Astrocyte of the hippocampus (primary cell): ENCODE measurements around the gene C11orf68.

Experiments used
- DNase-seq: peaks from one replicate; pipeline ENCODE4 v3.0.0; 2011; ENCODE audit warnings: low read depth, low spot score

Gene C11orf68

GRCh38 chr11:65891219-65892136 lies 27.4 kb downstream of the C11orf68 start:
- peak; percentile 57 for DNase-seq

DNA sequence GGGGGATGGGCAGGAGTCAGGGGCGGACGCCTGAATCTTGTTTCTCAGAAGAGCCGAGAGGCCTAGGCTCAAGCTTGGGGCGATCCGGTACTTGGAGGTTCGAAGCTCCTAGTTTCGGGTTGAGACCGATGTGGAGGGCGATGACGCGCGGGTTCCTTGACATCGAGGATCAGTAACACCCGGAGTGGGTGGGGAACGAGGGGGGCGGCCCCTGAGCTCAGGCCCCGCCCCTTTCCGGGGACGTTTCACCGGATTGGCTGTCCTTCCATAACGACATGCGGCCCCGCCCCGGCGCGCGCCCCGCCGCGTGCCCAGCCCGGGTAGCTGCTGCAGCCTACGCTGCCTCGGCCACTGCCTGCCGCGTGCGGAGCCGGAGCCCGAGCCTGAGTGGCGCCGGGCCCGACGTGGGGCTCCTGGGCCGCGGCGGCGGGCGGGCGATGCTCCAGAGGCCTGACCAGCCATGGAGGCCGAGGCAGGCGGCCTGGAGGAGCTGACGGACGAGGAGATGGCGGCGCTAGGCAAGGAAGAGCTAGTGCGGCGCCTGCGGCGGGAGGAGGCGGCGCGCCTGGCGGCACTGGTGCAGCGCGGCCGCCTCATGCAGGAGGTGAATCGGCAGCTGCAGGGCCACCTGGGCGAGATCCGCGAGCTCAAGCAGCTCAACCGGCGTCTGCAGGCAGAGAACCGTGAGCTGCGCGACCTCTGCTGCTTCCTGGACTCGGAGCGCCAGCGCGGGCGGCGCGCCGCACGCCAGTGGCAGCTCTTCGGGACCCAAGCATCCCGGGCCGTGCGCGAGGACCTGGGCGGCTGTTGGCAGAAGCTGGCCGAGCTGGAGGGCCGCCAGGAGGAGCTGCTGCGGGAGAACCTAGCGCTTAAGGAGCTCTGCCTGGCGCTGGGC lies 28.3 kb downstream of the C11orf68 start, which contains the start of gene CCDC85B:
TSS of gene CCDC85B (plus strand) at position 350 of the 895 bp plus-strand sequence. CDS start at position 461, 111 bp downstream.
- DNase-seq = peak; percentile 99

DNA sequence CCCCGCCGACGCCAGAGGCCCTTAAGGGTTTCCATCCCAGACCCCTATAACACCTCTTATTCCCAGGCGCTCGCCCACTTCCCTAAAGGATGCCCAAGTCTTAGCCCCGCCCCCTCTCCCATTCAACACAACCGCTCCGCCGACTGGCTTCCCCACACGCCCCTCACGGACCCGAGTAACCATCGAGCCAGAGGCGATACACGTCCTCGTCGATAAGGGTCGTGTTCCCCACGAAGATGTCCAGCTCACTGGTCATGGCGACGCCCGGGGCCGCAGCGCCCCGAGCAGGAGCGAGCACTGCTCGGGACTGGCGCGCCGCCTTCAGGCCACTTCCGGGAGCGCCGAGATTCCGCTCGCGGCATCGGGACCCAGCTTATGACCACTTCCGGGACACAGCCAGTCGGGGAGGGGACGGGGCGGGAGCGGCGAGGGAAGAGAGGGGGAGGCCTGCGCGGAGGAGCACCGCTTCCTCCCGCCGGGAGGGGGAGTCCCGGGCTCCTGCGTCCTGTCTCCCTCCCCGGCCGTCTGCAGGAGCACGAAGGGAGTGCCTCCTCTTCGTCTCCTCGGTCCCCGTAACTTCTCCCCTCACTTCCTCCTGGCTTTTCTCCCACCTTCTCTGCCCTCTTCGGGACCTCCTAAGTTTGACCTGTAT lies 30.6 kb downstream of the C11orf68 start, which contains the start of gene FIBP:
TSS of gene FIBP (minus strand) at position 309 of the 652 bp plus-strand sequence. CDS start at position 256, 53 bp downstream.
- DNase-seq = peak; percentile 99

GRCh38 chr11:65887723-65888162 lies 31.1 kb downstream of the C11orf68 start:
- no peak for DNase-seq

- peak; percentile 24 for DNase-seq
These were observed 31.8 kb downstream of the C11orf68 start for GRCh38 chr11:65886826-65887722.

DNA sequence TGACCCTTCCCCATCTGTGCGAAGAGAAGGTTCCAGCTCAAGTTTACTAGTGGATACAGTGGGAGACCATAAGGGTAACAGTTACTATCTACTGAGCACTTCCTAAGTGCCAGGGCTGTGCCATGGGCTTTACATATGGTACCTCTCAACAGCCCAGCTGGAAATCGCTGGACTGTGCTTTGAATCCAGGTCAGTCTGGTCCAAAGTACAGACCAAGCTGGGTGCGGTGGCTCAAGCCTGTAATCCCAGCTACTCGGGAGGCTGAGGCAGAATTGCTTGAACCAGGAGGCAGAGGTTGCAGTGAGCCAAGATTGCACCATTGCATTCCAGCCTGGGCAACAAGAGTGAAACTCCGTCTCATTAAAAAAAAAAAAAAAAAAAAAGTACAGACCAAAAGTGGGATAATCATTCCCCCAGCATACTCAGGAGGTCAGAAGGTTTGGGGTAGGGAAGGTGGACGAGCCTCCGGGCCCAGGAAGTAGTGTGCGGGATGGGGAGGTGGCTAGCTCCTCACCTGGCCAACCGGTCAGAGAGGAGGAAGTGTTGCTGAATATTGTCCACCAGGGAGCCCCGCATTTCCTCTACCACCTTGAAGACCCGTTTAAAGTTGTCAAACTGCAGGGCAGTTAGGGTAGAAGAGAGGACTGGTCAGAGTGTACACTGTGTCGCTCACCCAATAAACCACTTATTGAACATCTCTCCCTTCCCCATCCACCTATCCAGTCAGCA lies 32.9 kb downstream of the C11orf68 start:
- DNase-seq = no peak

- no peak for DNase-seq
These were observed 33.6 kb downstream of the C11orf68 start for GRCh38 chr11:65885231-65885630.

DNA sequence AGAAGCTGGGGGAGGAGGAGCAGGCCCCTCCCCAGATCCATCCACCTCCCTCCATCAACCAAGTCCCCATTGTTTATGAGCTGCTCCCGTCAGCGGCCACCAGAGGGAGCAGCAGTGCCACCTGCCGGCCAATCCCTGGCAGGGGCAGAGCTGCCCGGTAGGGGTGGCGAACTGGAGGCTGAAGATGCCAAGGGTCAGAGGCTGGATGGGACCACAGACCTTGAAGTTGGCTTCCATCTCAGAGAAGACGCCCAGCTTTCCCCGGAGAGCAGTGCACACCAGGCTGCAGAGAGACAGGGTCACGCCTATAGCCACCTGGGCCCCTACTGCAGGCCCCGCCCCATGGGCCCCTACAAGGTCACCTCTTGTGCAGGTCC lies 34.2 kb downstream of the C11orf68 start:
- peak; percentile 89 for DNase-seq

- no peak for DNase-seq
These were observed 34.8 kb downstream of the C11orf68 start for GRCh38 chr11:65883786-65884715.

DNA sequence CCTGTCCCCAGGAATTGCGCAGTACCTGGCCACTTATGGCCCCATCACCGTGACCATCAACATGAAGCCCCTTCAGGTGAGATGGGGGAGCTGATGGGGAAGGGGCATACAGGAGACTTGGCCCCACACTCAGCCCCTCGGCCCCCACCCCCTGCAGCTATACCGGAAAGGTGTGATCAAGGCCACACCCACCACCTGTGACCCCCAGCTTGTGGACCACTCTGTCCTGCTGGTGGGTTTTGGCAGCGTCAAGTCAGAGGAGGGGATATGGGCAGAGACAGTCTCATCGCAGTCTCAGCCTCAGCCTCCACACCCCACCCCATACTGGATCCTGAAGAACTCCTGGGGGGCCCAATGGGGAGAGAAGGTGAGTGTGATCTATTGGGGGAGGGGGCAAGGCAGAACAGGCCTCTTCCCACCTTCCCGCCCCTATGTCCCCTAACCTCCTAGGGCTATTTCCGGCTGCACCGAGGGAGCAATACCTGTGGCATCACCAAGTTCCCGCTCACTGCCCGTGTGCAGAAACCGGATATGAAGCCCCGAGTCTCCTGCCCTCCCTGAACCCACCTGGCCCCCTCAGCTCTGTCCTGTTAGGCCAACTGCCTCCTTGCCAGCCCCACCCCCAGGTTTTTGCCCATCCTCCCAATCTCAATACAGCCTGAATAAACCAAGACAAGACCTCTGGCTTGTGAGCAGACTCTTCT lies 35.7 kb downstream of the C11orf68 start:
- no peak for DNase-seq

DNA sequence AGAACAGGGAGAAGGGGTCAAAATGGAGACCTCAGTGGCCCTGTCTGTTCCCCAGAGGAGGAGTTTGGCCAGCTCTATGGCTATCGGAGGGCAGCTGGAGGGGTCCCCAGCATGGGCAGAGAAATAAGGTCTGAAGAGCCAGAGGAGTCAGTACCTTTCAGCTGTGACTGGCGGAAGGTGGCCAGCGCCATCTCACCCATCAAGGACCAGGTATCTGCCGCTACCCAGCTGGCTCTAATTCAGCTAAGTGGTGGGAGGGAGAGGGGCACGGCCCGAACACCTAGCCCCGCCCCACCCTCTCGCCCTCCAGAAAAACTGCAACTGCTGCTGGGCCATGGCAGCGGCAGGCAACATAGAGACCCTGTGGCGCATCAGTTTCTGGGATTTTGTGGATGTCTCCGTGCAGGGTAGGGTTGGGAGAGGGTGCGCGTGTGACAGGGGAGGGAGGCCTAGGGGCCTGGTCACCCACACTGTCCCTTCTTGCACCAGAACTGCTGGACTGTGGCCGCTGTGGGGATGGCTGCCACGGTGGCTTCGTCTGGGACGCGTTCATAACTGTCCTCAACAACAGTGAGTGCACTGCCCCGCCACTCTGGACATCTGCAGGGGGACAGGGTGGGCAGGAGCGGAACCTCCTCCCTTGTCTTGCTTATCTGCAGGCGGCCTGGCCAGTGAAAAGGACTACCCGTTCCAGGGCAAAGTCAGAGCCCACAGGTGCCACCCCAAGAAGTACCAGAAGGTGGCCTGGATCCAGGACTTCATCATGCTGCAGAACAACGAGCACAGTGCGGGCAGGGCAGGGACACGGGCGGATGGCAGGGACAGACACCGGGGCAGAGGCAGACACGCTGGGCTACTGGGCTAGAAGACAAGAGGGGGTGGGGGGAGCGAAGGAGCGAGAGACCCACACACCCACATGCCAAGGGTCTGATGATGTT lies 36.5 kb downstream of the C11orf68 start:
- DNase-seq = no peak

GRCh38 chr11:65880844-65881421 lies 37.9 kb downstream of the C11orf68 start:
- DNase-seq = peak; percentile 18

- DNase-seq = no peak
These were observed 38.8 kb downstream of the C11orf68 start for GRCh38 chr11:65880027-65880426.

DNA sequence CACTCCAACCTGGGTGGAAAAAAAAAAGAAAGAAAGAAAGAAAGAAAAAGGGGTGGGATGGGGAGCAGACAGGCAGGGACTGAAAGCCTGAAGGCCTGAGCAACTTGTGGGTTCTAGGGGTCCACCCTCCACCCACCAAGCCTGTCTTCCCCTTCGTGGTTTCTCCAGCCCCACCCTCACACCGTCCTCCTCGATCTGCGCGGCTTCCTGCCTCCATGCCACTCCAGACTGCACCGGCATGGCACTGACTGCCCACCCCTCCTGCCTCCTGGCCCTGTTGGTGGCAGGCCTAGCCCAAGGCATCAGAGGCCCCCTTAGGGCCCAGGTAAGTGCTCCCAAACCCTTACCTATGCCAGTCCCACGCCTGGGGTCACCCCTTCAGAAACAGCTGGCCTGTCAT lies 39.2 kb downstream of the C11orf68 start, which contains the start of gene CTSW:
TSS of gene CTSW (plus strand) at position 221 of the 400 bp plus-strand sequence. CDS start at position 239, 18 bp downstream.
- DNase-seq = no peak

- DNase-seq = peak; percentile 98
These were observed 45.3 kb downstream of the C11orf68 start for GRCh38 chr11:65873318-65874156.
